T-helper 17 cell (primary cell): ENCODE data around the gene MAGEC1. TPM values are rescaled to one million over a fixed set of nuclear protein-coding genes. Genes with fewer than 3 reads are reported as not detected.

Experiments
- ATAC-seq: fragments of 150-1000 bp; cut with Tn5 transposase; 2 replicates; pipeline ENCODE4 v1.10.0; 2021; ENCODE audit warnings: mild to moderate bottlenecking, moderate library complexity
- DNase-seq, 3 donors: peaks; one replicate each; pipeline versions ENCODE4 v3.0.0 to v3.0.0-alpha.2; 2020 to 2021
- H3K9me3 ChIP-seq: one replicate; pipeline ENCODE4 v1.7.0; 2013; ENCODE audit warnings: low read length, mild to moderate bottlenecking; ENCODE audit not compliant: control insufficient read depth, poor library complexity, severe bottlenecking
- H3K27ac Mint-ChIP-seq: one replicate; pipeline ENCODE4 v1.8.0; 2022; ENCODE audit warnings: mild to moderate bottlenecking, moderate library complexity, mixed read lengths
- H3K27me3 Mint-ChIP-seq: one replicate; pipeline ENCODE4 v1.8.0; 2022; ENCODE audit warnings: mixed read lengths
- H3K36me3 Mint-ChIP-seq: one replicate; pipeline ENCODE4 v1.8.0; 2022; ENCODE audit warnings: low read depth, mixed read lengths
- H3K4me1 Mint-ChIP-seq: one replicate; pipeline ENCODE4 v1.8.0; 2022; ENCODE audit warnings: mild to moderate bottlenecking, mixed read lengths
- H3K4me3 Mint-ChIP-seq: one replicate; pipeline ENCODE4 v1.8.0; 2022; ENCODE audit warnings: mild to moderate bottlenecking, moderate library complexity, mixed read lengths
- total RNA-seq, 4 donors: library from RNA in 2 of 4; stranded (reverse) in 2 of 4; gene quantifications; one replicate each; pipeline ENCODE4 v1.2.3 and lab custom pipeline; 2022 to 2026

Gene MAGEC1
- total RNA-seq, 2 donors from 2014 or later = not detected

GRCh38 chrX:141941234-141941633 lies 37.5 kb downstream of the MAGEC1 start:
- Mint-ChIP-seq H3K4me1 (no peaks in the 10 kb centered on the region), H3K36me3 (no peaks in the 10 kb centered on the region), H3K4me3 (no peak overlapping the region), H3K27me3 (no peaks in the 10 kb centered on the region), H3K27ac (no peak overlapping the region)
- H3K9me3 ChIP-seq = no peaks in the 10 kb centered on the region
- DNase-seq = no peak
- ATAC-seq = no peak

DNA sequence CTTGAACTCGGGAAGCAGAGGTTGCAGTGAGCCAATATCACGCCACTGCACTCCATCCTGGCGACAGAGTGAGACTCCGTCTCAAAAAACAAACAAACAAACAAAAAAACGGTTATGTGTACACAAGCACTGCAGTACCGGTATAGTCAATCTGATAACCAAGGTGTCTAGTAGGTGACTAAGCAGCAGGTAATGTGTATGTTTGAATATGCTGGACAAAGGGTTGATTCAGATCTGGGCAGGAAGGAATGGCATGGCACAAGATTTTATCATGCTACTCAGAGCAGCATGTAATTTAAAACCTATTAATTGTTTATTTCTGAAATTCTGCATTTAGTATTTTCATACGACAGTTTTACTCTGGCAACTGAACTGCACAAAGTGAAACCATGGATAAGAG lies 41.7 kb downstream of the MAGEC1 start:
- H3K4me1 Mint-ChIP-seq = no peaks in the 10 kb centered on the region
- no peak for DNase-seq

DNA sequence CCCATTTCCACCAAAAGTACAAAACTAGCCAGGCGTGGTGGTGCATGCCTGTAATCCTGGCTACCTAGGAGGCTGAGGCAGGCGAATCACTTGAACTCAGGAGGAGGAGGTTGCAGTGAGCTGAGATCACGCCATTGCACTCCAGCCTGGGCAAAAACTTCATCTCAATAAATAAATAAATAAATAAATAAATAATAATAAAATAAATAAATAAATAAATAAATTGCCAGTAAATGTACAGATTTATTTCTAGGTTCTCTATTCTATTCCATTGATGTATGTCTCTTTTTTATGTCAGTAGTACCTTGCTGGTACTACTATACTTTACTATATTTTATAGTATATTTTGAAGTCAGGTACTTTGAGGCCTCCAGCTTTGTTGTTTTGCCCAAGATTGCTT lies 43.7 kb downstream of the MAGEC1 start:
- Mint-ChIP-seq H3K27me3 (no peaks in the 10 kb centered on the region), H3K27ac (no peak overlapping the region), H3K4me1 (no peaks in the 10 kb centered on the region), H3K4me3 (no peak overlapping the region), H3K36me3 (no peaks in the 10 kb centered on the region)
- no peaks in the 10 kb centered on the region for H3K9me3 ChIP-seq
- no peak for DNase-seq
- ATAC-seq = no peak

More for the DNA sequence above, 41.7 kb downstream of the MAGEC1 start:
- Mint-ChIP-seq H3K4me3 (no peak overlapping the region), H3K27ac (no peak overlapping the region), H3K27me3 (no peaks in the 10 kb centered on the region), H3K36me3 (no peaks in the 10 kb centered on the region)
- ATAC-seq = no peak
- no peaks in the 10 kb centered on the region for H3K9me3 ChIP-seq

- no peak overlapping the region for H3K4me3 Mint-ChIP-seq
- ATAC-seq (no peak), DNase-seq (no peak)
- no peaks in the 10 kb centered on the region for H3K27me3 Mint-ChIP-seq
- no peak overlapping the region for H3K27ac Mint-ChIP-seq
- no peaks in the 10 kb centered on the region for H3K36me3 Mint-ChIP-seq
- no peaks in the 10 kb centered on the region for H3K4me1 Mint-ChIP-seq
- H3K9me3 ChIP-seq = no peaks in the 10 kb centered on the region
These were observed 48.9 kb downstream of the MAGEC1 start for GRCh38 chrX:141952603-141953002.

DNA sequence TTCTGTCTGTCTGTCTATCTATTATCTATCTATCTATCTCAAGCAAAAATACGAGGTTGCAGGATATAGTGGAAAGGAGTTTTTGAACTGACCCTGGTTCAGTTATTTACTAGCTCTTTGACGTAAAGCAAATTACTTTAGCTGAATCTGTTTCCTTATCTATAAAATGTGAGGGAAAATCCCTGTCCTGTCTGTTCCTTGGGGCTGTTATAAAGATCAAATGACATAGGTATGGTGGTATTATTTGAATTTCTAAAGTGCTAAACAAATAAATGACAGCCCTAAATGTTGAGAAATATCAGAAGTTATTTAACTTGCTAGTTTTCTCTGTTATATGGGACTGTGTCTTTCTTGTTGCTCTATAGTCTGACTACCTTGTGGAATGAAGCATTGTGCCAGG lies 55.0 kb downstream of the MAGEC1 start:
- DNase-seq (no peak), ATAC-seq (no peak)
- no peak overlapping the region for H3K27ac Mint-ChIP-seq
- no peak overlapping the region for H3K4me3 Mint-ChIP-seq
- no peaks in the 10 kb centered on the region for H3K9me3 ChIP-seq
- no peaks in the 10 kb centered on the region for H3K27me3 Mint-ChIP-seq
- no peaks in the 10 kb centered on the region for H3K36me3 Mint-ChIP-seq
- H3K4me1 Mint-ChIP-seq = no peaks in the 10 kb centered on the region

Other genes starting within 250 kb of the MAGEC1 start
- not detected for gene SPANXD, start 205.2 kb upstream of the MAGEC1 start, total RNA-seq
- gene MAGEC3, start 65.6 kb upstream of the MAGEC1 start, total RNA-seq = not detected